MG63 (cell line): ENCODE data around the gene DUSP3. TPM values are rescaled to one million over a fixed set of nuclear protein-coding genes. Genes with fewer than 3 reads are reported as not detected.

Experiments used
- DNase-seq: peaks from one replicate; pipeline ENCODE4 v3.0.0-alpha.2; 2020
- H3K27me3 ChIP-seq: fragments of 250-450 bp; sonication (Bioruptor Pico); 2 replicates; pipeline ENCODE4 v1.5.1; 2020; ENCODE audit warnings: mild to moderate bottlenecking, moderate library complexity
- H3K36me3 ChIP-seq: fragments of 250-450 bp; sonication (Bioruptor Pico); 2 replicates; pipeline ENCODE4 v1.5.1; 2020; ENCODE audit warnings: mild to moderate bottlenecking, moderate library complexity
- H3K4me3 ChIP-seq: fragments of 250-450 bp; sonication (Bioruptor Pico); 2 replicates; pipeline ENCODE4 v1.5.1; 2020; ENCODE audit warnings: mild to moderate bottlenecking, moderate library complexity
- H3K9me3 ChIP-seq: fragments of 250-450 bp; sonication (Bioruptor Pico); 2 replicates; pipeline ENCODE4 v1.5.1; 2020; ENCODE audit warnings: mild to moderate bottlenecking, moderate library complexity
- total RNA-seq: library from RNA; depleted of rRNA; stranded (reverse); fragments of >200 nt; shearing (Covaris generic); gene quantifications from 2 replicates; pipeline ENCODE4 v1.2.3, GENCODE V29; 2014; ENCODE audit warnings: low replicate concordance

Gene DUSP3
- total RNA-seq, 1 experiment from 2014 or later = 13.6 TPM

DNA sequence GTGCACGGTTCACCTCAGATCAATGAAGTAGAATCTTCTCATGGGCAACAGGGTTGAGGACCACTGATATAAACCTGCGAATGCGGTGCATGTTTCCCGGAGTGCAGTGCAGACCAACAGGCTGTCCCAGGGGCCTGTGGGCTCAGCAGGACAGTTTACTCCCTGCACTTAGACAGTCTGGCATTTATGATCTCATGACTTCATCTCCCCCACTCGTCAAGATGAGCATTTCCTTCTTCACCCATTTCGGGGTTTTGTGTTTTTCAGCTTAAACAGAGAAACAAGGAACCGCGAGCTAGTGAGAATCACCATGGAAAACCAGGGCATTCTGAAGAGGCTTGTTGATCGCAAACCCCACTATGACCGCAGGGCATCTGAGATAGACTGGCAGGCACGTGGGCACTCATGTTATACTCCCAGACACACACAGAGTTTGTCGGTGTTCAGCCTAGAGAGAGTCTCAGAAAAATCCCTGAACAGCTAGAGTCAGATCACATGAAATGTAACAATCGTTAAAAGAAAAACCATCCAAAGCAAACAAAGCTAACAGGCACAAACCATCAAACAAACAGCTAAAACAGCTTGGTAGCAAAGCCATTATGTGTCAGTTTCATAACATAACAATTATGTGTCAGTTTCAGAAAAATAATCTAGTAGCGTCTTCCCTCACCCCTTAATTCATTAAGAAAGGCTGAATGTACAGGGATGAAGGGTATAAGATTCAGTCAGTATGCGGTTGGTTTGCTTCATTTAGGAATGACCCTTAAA, 4.3 kb upstream of the DUSP3 start:
- no peaks in the 10 kb centered on the region for H3K36me3 ChIP-seq
- no peaks in the 10 kb centered on the region for H3K9me3 ChIP-seq
- no peaks in the 10 kb centered on the region for H3K27me3 ChIP-seq
- DNase-seq = no peak
- no peak overlapping the region for H3K4me3 ChIP-seq

DNA sequence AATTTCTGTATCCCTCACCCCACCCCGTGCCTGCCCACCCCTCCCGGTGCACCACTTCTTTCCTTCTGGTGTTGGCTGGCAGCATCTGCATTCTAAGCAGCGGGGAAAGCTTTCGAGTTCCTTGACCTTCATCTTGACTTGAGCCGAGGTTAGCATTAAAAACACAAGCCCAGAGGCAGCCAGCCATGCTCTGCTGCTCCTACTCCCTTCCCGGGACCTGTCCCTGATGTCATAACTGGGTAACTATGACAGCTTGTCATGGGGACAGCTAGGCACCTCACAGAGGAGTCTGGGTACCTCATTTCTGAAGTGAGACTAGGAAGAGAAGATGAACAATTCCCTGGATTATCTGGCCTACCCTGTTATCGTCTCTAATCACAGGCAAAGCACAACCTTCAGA, 1.4 kb upstream of the DUSP3 start, which contains the start of gene CFAP97D1:
Gene CFAP97D1 (plus strand): TSS at position 301 of the 400 bp plus-strand sequence. CDS start 28 bp downstream, at position 329.
- no peak for DNase-seq
- Histone ChIP-seq H3K36me3 (peaks cover 7% of the 10 kb centered on the region), H3K4me3 (peak within 1 kb of the TSS; percentile 77), H3K9me3 (no peaks in the 10 kb centered on the region), H3K27me3 (no peaks in the 10 kb centered on the region)

DNA sequence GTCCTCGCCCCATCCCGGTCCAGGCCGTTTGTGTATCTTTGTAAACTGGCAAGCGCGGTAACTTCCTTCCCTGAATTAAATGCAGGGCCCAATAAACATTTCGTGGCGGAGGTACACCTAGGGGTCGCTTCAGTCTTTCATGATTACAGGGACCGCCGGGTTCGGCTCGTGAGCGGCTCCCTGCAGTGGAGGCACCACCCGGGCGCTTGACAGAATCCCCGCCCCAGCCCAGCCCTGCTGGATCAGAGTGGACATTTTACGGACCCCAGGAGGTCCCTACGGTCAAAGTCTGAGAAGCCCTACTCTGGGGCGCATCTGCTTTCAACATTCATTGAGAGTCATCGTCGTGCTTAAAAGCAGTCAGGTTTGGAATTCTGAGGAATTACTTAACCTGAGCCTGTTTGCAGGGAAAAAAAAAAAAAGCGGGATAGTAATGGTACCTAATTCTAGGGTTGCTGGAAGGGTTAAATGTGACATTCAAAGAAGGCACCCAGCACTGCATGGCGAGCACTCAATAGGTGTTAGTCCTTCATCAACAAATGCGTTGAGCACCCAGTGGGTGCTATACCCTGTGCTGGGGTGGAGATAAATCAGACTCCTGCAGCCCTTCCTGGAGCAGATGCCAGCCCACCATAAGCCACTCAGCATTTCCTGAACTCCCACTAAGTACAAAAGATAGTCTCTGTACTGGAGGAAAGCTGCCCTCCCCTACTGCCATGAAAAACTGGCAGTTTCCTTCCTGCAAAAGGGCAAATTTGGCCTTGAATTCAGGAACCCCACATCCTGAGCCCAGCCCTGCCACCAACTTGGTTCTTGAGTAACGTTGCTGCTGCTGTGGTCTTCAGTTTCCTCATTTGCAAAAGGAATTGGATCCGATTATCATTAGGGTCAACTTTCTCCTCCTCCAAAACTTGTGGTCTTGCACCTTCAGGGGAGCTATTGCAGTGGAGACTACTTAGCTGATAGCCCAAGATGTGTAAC, 658 bp upstream of the DUSP3 start:
- Histone ChIP-seq H3K9me3 (no peaks in the 10 kb centered on the region), H3K36me3 (peaks cover 14% of the 10 kb centered on the region), H3K27me3 (no peaks in the 10 kb centered on the region), H3K4me3 (peak overlapping the region; percentile 77)
- peak; percentile 41 for DNase-seq

DNA sequence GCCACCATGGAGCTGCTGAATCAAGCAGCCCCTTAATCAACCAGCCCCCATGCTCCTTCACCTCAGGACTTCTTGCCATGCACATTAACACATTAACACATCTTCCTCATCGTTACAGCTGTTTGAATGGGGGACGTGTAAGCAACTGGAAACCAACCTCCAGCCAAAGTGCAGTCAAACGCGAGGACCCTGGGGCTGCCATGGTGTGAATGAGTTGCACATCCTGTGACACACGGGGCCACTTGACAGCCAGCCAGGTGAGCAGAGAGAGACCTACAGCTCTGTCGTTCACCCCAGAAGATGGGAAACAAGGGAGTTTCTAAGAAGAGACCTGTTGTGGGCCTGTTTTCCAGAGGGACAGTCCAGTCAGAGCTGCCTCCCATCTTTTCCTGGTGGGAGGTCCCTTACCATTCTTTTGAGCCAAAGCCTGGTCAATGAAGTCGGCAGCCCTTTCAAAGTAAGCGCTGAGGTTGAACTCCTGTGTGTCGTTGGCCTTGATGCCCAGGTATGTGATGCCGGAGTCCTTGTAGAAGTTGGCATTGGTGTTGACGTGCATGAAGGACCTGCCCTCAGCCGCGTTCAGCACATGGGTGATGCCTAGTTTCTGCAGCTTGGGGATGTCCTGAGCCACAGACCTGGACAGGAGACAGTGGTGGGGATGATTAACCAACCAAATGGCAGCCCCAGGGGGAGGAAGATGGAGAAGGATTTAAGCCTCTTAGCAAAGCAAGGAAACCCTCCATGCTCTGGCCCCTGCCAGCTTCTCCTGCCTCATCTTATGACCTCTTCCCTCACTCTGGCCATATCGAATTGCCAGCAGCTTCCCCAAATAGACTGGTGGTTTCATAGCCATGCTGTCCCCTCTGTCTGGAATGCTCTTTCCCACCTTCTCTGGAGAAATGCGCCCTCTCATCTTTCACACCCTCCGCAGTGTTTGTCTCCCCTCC, 4.2 kb downstream of the DUSP3 start:
- DNase-seq = no peak
- H3K4me3 ChIP-seq = no peak overlapping the region
- H3K27me3 ChIP-seq = no peaks in the 10 kb centered on the region
- peaks cover 44% of the 10 kb centered on the region for H3K36me3 ChIP-seq
- no peaks in the 10 kb centered on the region for H3K9me3 ChIP-seq

DNA sequence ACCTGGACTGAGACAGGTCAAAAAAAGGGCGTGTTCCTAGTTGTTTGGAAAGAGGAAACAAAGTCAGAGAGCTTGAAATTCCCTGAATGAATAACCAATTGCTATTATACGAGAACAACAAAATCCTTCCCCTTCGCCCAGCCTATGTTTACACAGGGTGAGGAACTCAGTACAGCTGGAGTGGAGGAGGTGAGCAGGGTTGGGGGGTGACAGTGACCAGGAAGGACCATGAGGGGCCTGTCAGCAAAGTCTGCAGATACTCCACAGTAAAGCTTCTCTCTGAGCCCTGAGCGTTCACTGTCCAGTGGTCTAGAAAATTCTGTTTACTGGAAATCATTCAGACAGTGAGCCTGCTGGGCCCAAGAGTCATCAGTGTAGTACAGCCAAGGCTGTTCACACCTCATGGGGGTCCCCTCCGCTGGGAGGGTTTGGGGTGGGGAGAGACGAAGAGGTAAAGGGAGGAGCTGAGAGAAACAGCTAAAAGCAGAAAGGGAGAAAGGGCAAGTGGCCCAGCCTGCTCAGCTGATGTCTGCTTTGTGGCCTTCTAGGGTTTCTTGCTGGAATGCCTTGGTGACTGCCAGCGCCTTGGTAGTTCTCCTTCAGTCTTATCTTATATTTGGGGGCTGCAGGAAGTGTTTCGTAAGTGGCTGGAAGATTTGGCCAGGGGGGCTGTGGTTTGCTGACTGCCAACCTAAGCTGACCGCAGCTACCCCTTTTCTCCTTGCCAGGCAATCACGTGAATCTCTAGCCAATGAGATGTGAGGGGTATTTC, 5.7 kb downstream of the DUSP3 start:
- Histone ChIP-seq H3K9me3 (no peaks in the 10 kb centered on the region), H3K4me3 (no peak overlapping the region), H3K36me3 (peaks cover 44% of the 10 kb centered on the region), H3K27me3 (no peaks in the 10 kb centered on the region)
- DNase-seq = no peak

DNA sequence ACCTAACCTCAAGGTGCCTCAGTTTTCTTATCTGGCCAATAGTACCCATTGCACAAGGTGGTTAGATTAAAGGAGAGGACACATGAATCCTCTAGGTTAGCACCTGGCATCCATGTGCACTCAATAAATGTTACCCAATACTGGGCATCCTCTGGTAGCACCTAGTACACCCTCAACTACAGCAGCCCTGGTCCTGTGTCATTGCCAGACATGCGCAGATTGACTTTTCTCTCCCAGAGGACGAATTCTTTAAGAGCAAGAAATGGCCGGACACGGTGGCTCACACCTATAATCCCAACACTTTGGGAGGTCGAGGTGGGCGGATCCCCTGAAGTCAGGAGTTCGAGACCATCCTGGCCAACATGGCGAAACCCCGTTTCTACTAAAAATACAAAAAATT, 7.3 kb downstream of the DUSP3 start:
- Histone ChIP-seq H3K27me3 (no peaks in the 10 kb centered on the region), H3K36me3 (peaks cover 41% of the 10 kb centered on the region), H3K4me3 (no peak overlapping the region), H3K9me3 (no peaks in the 10 kb centered on the region)
- no peak for DNase-seq

DNA sequence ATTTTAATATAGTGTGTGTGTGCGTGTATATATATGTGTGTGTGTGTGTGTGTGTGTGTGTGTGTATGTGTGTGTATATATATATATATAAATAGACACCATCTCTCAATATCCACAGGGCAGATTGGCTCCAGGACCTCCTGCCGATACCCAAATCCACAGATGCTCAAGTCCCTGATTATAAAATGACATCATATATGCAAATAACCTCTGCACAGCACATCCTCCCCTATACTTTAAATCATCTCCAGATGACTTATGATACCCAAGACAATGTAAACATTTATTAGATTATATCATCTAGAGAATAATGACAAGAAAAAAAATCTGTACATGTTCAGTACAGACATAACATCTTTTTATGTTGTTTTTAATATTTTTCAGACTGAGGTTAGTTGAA, 7.8 kb downstream of the DUSP3 start:
- Histone ChIP-seq H3K4me3 (no peak overlapping the region), H3K9me3 (no peaks in the 10 kb centered on the region), H3K36me3 (peaks cover 39% of the 10 kb centered on the region), H3K27me3 (no peaks in the 10 kb centered on the region)
- DNase-seq = no peak

DNA sequence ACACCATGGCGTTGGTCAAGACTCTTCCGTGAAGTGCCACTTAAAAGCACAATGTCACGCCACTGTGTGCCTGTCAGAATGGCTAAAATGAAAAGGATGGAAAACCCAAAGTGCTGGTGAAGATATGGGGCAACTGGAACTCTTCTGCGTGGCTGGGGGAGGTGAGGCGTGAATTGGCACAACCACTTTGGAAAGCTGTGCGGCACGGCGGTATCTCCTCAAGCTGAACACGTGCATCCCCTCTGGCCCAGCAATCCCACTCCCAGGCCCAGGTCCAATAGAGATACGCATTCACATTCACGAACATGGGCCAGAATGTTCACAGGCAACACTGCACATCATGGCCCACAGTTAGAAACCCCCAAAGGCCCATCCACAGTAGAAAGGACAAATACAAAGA, 8.9 kb downstream of the DUSP3 start:
- Histone ChIP-seq H3K36me3 (peaks cover 34% of the 10 kb centered on the region), H3K27me3 (no peaks in the 10 kb centered on the region), H3K4me3 (no peak overlapping the region), H3K9me3 (no peaks in the 10 kb centered on the region)
- no peak for DNase-seq

DNA sequence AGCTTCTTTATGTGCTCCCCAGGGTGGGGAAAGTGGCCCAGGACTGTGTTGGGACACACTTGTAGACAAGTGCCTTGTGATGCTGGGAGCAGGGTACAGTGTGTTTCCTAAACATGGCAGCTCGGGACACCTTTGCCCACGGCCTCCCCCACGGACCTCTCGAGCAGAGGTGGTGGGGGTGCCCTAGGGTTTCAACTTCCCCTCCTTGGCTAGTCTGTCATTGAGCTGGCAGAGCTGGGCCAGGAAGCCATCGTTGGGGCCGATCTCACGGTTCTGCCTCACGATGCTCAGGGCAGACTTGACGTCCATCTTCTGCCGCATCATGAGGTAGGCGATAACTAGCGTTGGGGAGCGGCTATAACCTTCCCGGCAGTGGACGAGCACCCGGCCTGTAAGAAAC, 9.4 kb downstream of the DUSP3 start:
- no peak for DNase-seq
- Histone ChIP-seq H3K36me3 (peaks cover 30% of the 10 kb centered on the region), H3K9me3 (no peaks in the 10 kb centered on the region), H3K27me3 (no peaks in the 10 kb centered on the region), H3K4me3 (no peak overlapping the region)

DNA sequence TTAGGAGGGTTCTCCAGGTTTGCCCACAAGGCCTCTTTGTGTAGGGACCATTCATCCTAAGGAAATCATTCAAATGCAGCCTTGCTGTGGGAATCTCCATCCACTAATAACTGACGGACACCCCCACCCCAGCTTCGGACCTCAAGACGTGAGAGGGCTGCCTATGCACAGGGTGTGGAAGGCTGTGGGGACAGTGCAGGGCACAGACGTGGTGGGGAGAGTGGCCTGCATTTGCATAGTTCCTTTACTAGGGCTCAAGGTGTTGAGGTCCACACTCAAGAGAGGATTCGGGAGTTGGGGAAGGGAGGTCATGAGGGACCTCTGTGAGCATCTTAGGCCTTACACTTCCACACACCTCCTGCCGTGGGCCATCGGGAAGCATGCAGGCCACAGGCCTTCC, 9.8 kb downstream of the DUSP3 start:
- peaks cover 26% of the 10 kb centered on the region for H3K36me3 ChIP-seq
- DNase-seq = no peak
- H3K27me3 ChIP-seq = no peaks in the 10 kb centered on the region
- no peak overlapping the region for H3K4me3 ChIP-seq
- no peaks in the 10 kb centered on the region for H3K9me3 ChIP-seq

DNA sequence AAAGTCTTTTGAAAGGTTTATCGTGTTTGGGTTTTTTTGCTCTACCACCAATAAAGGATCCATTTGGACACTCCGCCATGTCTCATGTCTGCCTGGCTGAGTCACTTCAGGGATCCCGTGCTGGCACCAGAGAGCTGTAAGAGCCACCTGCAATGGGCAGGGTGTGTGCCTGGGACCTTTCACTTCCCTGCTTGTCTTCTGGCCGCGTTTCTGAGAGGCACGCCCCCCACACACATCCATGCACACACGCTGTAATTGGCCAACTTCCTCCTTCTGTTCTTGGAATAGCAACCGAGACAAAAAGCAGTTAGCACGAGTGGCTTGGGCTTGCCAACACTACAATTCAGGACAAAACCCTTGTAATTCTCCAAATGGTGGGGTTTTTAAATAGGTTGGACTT, 10.4 kb downstream of the DUSP3 start:
- no peaks in the 10 kb centered on the region for H3K27me3 ChIP-seq
- H3K9me3 ChIP-seq = no peaks in the 10 kb centered on the region
- DNase-seq = no peak
- H3K36me3 ChIP-seq = peaks cover 23% of the 10 kb centered on the region
- no peak overlapping the region for H3K4me3 ChIP-seq

DNA sequence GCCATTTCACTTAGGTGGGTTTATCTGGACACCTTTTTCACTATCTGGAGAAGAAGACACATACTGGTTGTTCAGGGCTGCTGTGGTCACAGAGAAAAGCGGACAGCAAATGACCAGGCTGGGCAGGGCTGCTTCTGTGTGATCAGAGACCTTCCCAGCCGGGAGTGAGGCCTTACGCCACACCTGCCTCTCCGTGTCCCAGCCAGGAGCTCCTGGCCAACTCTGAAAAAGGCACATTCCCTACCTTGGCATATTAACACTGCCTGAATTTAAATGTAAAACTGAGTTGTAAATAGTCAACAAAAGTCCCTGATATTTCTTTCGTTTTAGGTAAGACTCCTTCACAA, 11.1 kb downstream of the DUSP3 start:
- H3K9me3 ChIP-seq = no peaks in the 10 kb centered on the region
- H3K4me3 ChIP-seq = no peak overlapping the region
- DNase-seq = no peak
- no peaks in the 10 kb centered on the region for H3K27me3 ChIP-seq
- peaks cover 17% of the 10 kb centered on the region for H3K36me3 ChIP-seq

DNA sequence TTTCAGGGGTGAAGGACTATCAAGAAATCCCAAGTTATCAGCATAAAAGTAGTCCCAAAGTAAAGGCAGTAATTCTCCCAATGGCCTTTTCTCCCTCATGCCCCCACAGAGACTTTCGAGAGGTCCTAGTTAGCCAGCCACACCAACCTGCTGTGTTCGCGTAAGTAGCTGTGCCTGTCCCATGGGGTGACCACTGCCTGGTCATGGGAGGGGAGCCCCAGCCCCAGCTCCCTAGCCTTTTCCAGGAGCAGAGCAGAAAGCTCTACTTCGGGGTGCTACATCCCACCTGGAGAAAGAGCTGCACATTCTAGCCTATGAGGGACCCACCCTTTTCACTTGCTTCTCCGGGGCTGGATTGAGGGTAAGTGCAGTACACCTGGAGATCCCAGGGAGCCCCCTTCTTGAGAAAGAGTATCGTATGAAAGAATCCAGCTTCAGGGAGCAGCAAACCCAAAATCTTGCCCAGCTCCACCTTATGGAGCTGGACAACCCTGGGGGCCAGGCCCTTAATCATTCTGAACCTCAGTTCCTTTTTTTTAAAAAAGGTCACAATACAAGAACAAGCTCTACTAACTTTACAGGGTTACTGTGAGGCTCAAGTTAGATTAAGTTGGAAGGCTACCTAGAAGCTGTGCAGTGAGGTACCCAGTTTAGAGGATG, 11.6 kb downstream of the DUSP3 start:
- peaks cover 14% of the 10 kb centered on the region for H3K36me3 ChIP-seq
- no peak overlapping the region for H3K4me3 ChIP-seq
- no peaks in the 10 kb centered on the region for H3K27me3 ChIP-seq
- DNase-seq = no peak
- no peaks in the 10 kb centered on the region for H3K9me3 ChIP-seq

DNA sequence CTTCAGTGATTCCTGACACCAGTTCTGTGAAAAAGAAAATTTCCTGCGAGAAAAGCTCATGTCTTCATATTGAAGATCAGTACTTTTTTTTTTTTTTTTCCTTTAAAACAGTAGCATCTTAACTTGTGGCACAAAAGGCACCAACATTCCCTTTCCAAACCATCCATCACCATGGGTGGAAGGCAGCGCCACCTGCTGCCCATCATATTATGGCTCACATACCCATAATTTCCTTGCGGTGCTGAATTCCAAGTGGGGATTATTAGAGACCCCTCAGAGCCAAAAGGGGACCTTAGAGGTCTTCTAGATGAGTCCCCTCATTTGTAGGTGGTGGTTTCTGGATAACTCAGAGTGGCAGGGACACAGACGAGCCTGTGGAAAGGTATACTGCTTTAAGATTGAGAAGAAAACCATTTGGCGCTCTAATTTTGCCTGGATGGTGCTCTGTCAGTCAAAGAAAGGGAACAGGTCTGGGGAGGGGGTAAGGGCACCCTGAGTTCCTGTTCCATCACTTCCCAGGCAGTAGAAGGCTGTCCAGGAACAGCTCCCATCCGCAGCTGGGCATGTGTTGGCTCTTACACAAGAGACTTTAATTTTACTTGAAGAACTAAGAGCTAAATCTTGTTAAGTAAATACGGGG, 12.2 kb downstream of the DUSP3 start:
- no peaks in the 10 kb centered on the region for H3K9me3 ChIP-seq
- no peak overlapping the region for H3K4me3 ChIP-seq
- H3K36me3 ChIP-seq = peaks cover 10% of the 10 kb centered on the region
- no peaks in the 10 kb centered on the region for H3K27me3 ChIP-seq
- DNase-seq = peak; percentile 36

DNA sequence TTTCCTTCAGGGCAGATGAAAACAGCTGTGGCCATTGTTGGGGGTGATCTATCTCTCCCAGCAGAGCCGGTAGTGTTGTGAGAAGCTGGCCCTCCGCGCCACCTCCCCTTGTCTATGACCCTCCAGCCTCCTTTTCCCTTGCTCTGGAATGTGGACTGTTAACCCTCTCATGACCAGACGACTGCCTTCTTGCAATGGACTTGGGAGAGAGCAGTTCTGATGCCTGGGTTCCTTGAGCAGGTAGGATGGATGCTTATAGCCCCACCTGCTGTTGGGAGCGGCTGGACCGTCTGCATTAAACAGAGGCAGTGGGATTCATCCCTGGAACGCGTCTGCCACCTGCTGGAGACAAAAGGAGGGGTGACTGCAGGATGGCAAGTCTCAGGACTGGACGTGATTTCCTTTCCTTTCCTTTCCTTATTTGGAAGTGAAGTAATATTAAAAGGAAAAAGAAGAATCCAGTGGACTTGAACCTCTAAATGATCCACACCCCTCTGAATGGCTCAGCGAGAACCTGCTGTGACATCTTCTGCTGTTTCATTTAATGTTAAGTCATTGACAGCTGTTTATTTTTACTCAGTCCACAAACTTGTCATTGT, 18.4 kb downstream of the DUSP3 start:
- no peaks in the 10 kb centered on the region for H3K36me3 ChIP-seq
- no peaks in the 10 kb centered on the region for H3K9me3 ChIP-seq
- no peak overlapping the region for H3K4me3 ChIP-seq
- peak; percentile 85 for DNase-seq
- no peaks in the 10 kb centered on the region for H3K27me3 ChIP-seq
